GM23248 (cell line): Measurements from ENCODE around the gene ZNF562. TPM values are rescaled to one million over a fixed set of nuclear protein-coding genes. Genes with fewer than 3 reads are reported as not detected.

Source experiments
- DNase-seq: peaks from one replicate; pipeline ENCODE4 v3.0.0-alpha.2; 2015
- H2AFZ ChIP-seq: fragments of 200-600 bp; sonication (generic); 2 replicates; pipeline ENCODE4 v1.6.1; 2016; ENCODE audit warnings: antibody characterized with exemption
- H3F3A ChIP-seq: fragments of 200-600 bp; sonication (generic); 2 replicates; pipeline ENCODE4 v1.6.1; 2016; ENCODE audit warnings: mild to moderate bottlenecking, antibody characterized with exemption, mixed run types; ENCODE audit not compliant: insufficient read depth
- H3K27ac ChIP-seq: fragments of 200-600 bp; sonication (generic); 2 replicates; pipeline ENCODE4 v1.5.1; 2016; ENCODE audit warnings: mild to moderate bottlenecking
- H3K27me3 ChIP-seq: fragments of 200-600 bp; sonication (generic); replicated peaks from 2 replicates; pipeline ENCODE4 v1.6.1; 2016; ENCODE audit warnings: mild to moderate bottlenecking; ENCODE audit not compliant: insufficient read depth
- H3K36me3 ChIP-seq: fragments of 200-600 bp; sonication (generic); 2 replicates; pipeline ENCODE4 v1.6.1; 2016; ENCODE audit warnings: low read depth, mild to moderate bottlenecking
- H3K4me1 ChIP-seq: fragments of 200-600 bp; sonication (generic); 2 replicates; pipeline ENCODE4 v1.6.1; 2016; ENCODE audit warnings: mild to moderate bottlenecking; ENCODE audit not compliant: insufficient read depth
- H3K4me2 ChIP-seq: fragments of 200-600 bp; sonication (generic); one replicate; pipeline ENCODE4 v1.6.1; 2016; ENCODE audit warnings: mild to moderate bottlenecking; ENCODE audit not compliant: unreplicated experiment
- H3K4me3 ChIP-seq: fragments of 200-600 bp; sonication (generic); 2 replicates; pipeline ENCODE4 v1.5.1; 2016; ENCODE audit warnings: mild to moderate bottlenecking
- H3K79me2 ChIP-seq: fragments of 200-600 bp; sonication (generic); 2 replicates; pipeline ENCODE4 v1.6.1; 2016; ENCODE audit warnings: mild to moderate bottlenecking; ENCODE audit not compliant: insufficient read depth
- H3K9ac ChIP-seq: fragments of 200-600 bp; sonication (generic); 2 replicates; pipeline ENCODE4 v1.6.1; 2016; ENCODE audit warnings: mild to moderate bottlenecking
- H3K9me2 ChIP-seq: fragments of 200-600 bp; sonication (generic); 2 replicates; pipeline ENCODE4 v1.6.1; 2016; ENCODE audit warnings: mixed run types, mild to moderate bottlenecking, moderate library complexity; ENCODE audit not compliant: insufficient read depth
- H3K9me3 ChIP-seq: fragments of 200-600 bp; sonication (generic); one replicate; pipeline ENCODE4 v1.6.1; 2017; ENCODE audit warnings: low read depth
- H4K20me1 ChIP-seq: fragments of 200-600 bp; sonication (generic); 2 replicates; pipeline ENCODE4 v1.6.0; 2016; ENCODE audit not compliant: insufficient read depth
- EZH2 ChIP-seq: fragments of 200-600 bp; sonication (generic); IDR thresholded peaks from 2 replicates; pipeline ENCODE4 v1.6.1; 2018; ENCODE audit warnings: antibody characterized with exemption, mild to moderate bottlenecking; ENCODE audit not compliant: insufficient read depth, poor library complexity, severe bottlenecking
- EZH2phosphoT487 ChIP-seq: fragments of 200-600 bp; sonication (generic); IDR thresholded peaks from 2 replicates; pipeline ENCODE4 v1.6.1; 2018; ENCODE audit warnings: antibody characterized with exemption, moderate library complexity, mild to moderate bottlenecking, low read depth; ENCODE audit not compliant: insufficient read depth
- WGBS, 2 experiments: methylation state at CpG; one replicate each; pipeline ENCODE4 v1.1.6; 2015 to 2017; ENCODE audit warnings: low lambda C conversion rate in 2 of 2, low coverage in 1 of 2; ENCODE audit errors: missing lambda C conversion rate in 2 of 2; 5-methylcytosine and 5-hydroxymethylcytosine counted together
- in situ Hi-C: fragments of 300-500 bp; cut with MboI; formaldehyde crosslinking; loops from 2 replicates; pipeline ENCODE4 v1.15.0; 2020
- polyA plus RNA-seq: library from polyadenylated mRNA; unstranded; fragments of >200 nt; fragmentation: Nextera tagmentation; extraction: Ambion mirVana; gene quantifications from 2 replicates; pipeline ENCODE4 v1.2.1, GENCODE V29; 2016
- total RNA-seq: library from RNA; depleted of rRNA; stranded (reverse); fragments of >200 nt; shearing (Covaris generic); gene quantifications from 2 replicates; pipeline ENCODE4 v1.2.3, GENCODE V29; 2014

ZNF562 gene
- total and polyA plus RNA-seq, 2 experiments from 2014 or later, result 7.2 to 17.5 TPM

- TF ChIP-seq EZH2phosphoT487 (no peak), EZH2 (no peak)
- Histone ChIP-seq H3K9me2 (no peaks in the 10 kb centered on the region), H3K4me3 (peak overlapping the region; percentile 94), H4K20me1 (no peaks in the 10 kb centered on the region), H3K36me3 (peaks cover 24% of the 10 kb centered on the region), H2AFZ (peak overlapping the region; percentile 93), H3K9me3 (peaks cover 7% of the 10 kb centered on the region), H3K27me3 (no peaks in the 10 kb centered on the region), H3F3A (peaks cover 10% of the 10 kb centered on the region), H3K4me2 (peak overlapping the region; percentile 70), H3K79me2 (peaks cover 54% of the 10 kb centered on the region), H3K4me1 (no peaks in the 10 kb centered on the region), H3K9ac (peak overlapping the region; percentile 87), H3K27ac (peak overlapping the region; percentile 86)
- in situ Hi-C loops, result no loop called here
- peak; percentile 34 for DNase-seq
- 32% methylated on average over 13 of the region's 13 CpGs for WGBS, 2 experiments
Measured at GRCh38 chr19:9673912-9674662, 813 bp downstream of the ZNF562 start.

DNA sequence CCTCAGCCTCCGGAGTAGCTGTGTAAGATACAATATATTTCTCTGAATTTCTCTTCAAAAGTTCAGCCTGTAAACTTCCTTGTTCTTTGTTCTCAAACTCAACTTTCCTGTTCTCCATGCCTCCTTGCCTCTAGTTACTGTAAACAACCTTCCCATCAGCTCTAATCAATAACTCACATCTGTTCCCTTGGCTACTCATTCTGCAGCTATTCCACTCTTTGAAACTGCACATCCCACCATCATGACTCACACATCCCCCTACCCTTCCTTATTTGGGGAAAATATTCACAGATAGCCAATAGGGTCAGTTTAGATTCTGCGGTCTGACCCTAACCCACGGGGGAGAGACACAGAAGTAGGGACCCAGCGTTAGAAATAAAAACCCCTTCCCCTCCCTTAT, 2.0 kb downstream of the ZNF562 start:
- Histone ChIP-seq H3K4me3 (no peak overlapping the region), H3K27me3 (no peaks in the 10 kb centered on the region), H3K9me2 (no peaks in the 10 kb centered on the region), H4K20me1 (no peaks in the 10 kb centered on the region), H2AFZ (no peak overlapping the region), H3K9me3 (peaks cover 7% of the 10 kb centered on the region), H3K4me1 (no peaks in the 10 kb centered on the region), H3K4me2 (no peak overlapping the region), H3K36me3 (peaks cover 24% of the 10 kb centered on the region), H3K9ac (no peak overlapping the region), H3K79me2 (peaks cover 66% of the 10 kb centered on the region), H3K27ac (no peak overlapping the region), H3F3A (peaks cover 15% of the 10 kb centered on the region)
- in situ Hi-C loops, result no loop called here
- no peak for DNase-seq
- TF ChIP-seq EZH2 (no peak), EZH2phosphoT487 (no peak)
- 96 to 100% methylated on average over 4 of the region's 4 CpGs for WGBS, 2 experiments

- no peak overlapping the region for H3K9ac ChIP-seq
- in situ Hi-C loops, result no loop called here
- no peaks in the 10 kb centered on the region for H3K4me1 ChIP-seq
- no peak overlapping the region for H2AFZ ChIP-seq
- peaks cover 78% of the 10 kb centered on the region for H3K79me2 ChIP-seq
- TF ChIP-seq EZH2phosphoT487 (no peak), EZH2 (no peak)
- DNase-seq, result no peak
- H3K4me3 ChIP-seq, result no peak overlapping the region
- 95 to 99% methylated on average over 3 of the region's 3 CpGs for WGBS, 2 experiments
- H3K36me3 ChIP-seq, result peaks cover 24% of the 10 kb centered on the region
- H3K9me3 ChIP-seq, result peaks cover 9% of the 10 kb centered on the region
- no peaks in the 10 kb centered on the region for H4K20me1 ChIP-seq
- H3K27me3 ChIP-seq, result no peaks in the 10 kb centered on the region
- H3K9me2 ChIP-seq, result no peaks in the 10 kb centered on the region
- no peak overlapping the region for H3K27ac ChIP-seq
- peaks cover 15% of the 10 kb centered on the region for H3F3A ChIP-seq
- H3K4me2 ChIP-seq, result no peak overlapping the region
Measured at GRCh38 chr19:9671655-9672054, 3.2 kb downstream of the ZNF562 start.

- DNase-seq, result no peak
- Histone ChIP-seq H3K4me1 (no peaks in the 10 kb centered on the region), H3K79me2 (peaks cover 100% of the 10 kb centered on the region), H3K9me2 (no peaks in the 10 kb centered on the region), H3K9me3 (peaks cover 5% of the 10 kb centered on the region), H4K20me1 (no peaks in the 10 kb centered on the region), H3F3A (peaks cover 5% of the 10 kb centered on the region; the same call in 1 of the 2 replicates), H3K27ac (no peak overlapping the region), H2AFZ (no peak overlapping the region), H3K27me3 (no peaks in the 10 kb centered on the region), H3K4me2 (no peak overlapping the region), H3K9ac (no peak overlapping the region), H3K4me3 (no peak overlapping the region), H3K36me3 (peaks cover 21% of the 10 kb centered on the region)
- no peak for TF ChIP-seq EZH2
- TF ChIP-seq EZH2phosphoT487, result no peak
- WGBS, 2 experiments, result 95 to 100% methylated on average over 2 of the region's 2 CpGs
- in situ Hi-C loops, result no loop called here
Measured at GRCh38 chr19:9668544-9668943, 6.4 kb downstream of the ZNF562 start.
